ENCODE measurements around the gene IL17B.

Gene IL17B

GRCh38 chr5:149380466-149381121 lies 1.5 kb upstream of the IL17B start:
- DNase-seq: no peak

GRCh38 chr5:149379818-149380374 lies 804 bp upstream of the IL17B start:
- no peak for DNase-seq

GRCh38 chr5:149378241-149378820 lies 761 bp downstream of the IL17B start:
- no peak for DNase-seq

- no peak for DNase-seq
These were observed 2.2 kb downstream of the IL17B start for GRCh38 chr5:149376711-149377447.

- DNase-seq: no peak
These were observed 3.0 kb downstream of the IL17B start for GRCh38 chr5:149376104-149376503.

- no peak for DNase-seq
These were observed 3.7 kb downstream of the IL17B start for GRCh38 chr5:149375434-149375833.

- DNase-seq: no peak
These were observed 4.3 kb downstream of the IL17B start for GRCh38 chr5:149374801-149375200.

GRCh38 chr5:149374303-149374702 lies 4.8 kb downstream of the IL17B start:
- DNase-seq: no peak

- DNase-seq: no peak
These were observed 6.2 kb downstream of the IL17B start for GRCh38 chr5:149372932-149373331.

- DNase-seq: no peak
These were observed 6.9 kb downstream of the IL17B start for GRCh38 chr5:149372076-149372795.

- DNase-seq: peak in 32 of 56 donors; percentile 2 to 61 (median 22)
These were observed 7.7 kb downstream of the IL17B start for GRCh38 chr5:149371296-149371962.

GRCh38 chr5:149370878-149371277 lies 8.2 kb downstream of the IL17B start:
- no peak for DNase-seq

GRCh38 chr5:149367972-149368645 lies 11.0 kb downstream of the IL17B start:
- no peak for DNase-seq

GRCh38 chr5:149367249-149367971 lies 11.7 kb downstream of the IL17B start:
- DNase-seq: peak in 32 of 56 donors; percentile 6 to 68 (median 20)

- DNase-seq: no peak
These were observed 12.8 kb downstream of the IL17B start for GRCh38 chr5:149366169-149366729.

GRCh38 chr5:149365418-149365817 lies 13.7 kb downstream of the IL17B start:
- DNase-seq: no peak

GRCh38 chr5:149364719-149365118 lies 14.4 kb downstream of the IL17B start:
- no peak for DNase-seq

GRCh38 chr5:149363936-149364335 lies 15.2 kb downstream of the IL17B start:
- no peak for DNase-seq

- no peak for DNase-seq
These were observed 15.7 kb downstream of the IL17B start for GRCh38 chr5:149363358-149363757.

All from nucleus accumbens (tissue), 56 donors.